ENCODE measurements around the gene CAMTA1.
"Not testable (repeated sequence)": the region's sequence is repeated elsewhere in the genome, so short reads cannot be mapped to it uniquely, and the experiment has no call there.

CAMTA1 gene

DNA sequence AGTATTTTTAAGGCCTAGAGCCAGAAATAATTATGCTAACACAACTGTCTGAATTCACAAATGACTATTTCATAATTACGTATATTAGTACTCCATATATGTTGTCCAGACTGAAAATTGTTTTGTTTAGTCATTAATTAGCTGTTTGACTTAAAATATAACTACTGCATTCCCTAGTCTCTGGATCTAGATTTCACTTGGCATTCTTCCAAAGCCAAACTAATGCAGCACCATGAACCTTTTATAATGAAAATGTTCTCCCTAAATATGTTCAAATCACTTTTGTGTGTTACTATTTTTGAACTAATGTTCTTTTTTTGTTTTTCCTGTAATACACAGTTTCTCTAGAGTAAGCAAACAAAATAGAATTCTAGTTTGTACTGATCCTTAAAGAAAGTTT, 46.1 kb downstream of the CAMTA1 start:
- no peak overlapping the region for H3K4me3 ChIP-seq (ENCODE audit: low read length)
- no peak for DNase-seq (ENCODE audit: low read depth)
- TF ChIP-seq, protein P1, sequence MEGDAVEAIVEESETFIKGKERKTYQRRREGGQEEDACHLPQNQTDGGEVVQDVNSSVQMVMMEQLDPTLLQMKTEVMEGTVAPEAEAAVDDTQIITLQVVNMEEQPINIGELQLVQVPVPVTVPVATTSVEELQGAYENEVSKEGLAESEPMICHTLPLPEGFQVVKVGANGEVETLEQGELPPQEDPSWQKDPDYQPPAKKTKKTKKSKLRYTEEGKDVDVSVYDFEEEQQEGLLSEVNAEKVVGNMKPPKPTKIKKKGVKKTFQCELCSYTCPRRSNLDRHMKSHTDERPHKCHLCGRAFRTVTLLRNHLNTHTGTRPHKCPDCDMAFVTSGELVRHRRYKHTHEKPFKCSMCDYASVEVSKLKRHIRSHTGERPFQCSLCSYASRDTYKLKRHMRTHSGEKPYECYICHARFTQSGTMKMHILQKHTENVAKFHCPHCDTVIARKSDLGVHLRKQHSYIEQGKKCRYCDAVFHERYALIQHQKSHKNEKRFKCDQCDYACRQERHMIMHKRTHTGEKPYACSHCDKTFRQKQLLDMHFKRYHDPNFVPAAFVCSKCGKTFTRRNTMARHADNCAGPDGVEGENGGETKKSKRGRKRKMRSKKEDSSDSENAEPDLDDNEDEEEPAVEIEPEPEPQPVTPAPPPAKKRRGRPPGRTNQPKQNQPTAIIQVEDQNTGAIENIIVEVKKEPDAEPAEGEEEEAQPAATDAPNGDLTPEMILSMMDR (conservative IDR thresholded peaks at IDR 0.05; ENCODE audit: low read depth, low read length), result no peak

GRCh38 chr1:6832006-6832405, 46.8 kb downstream of the CAMTA1 start:
- H3K4me3 ChIP-seq (ENCODE audit: low read length); DNase-seq (ENCODE audit: low read depth): not testable (repeated sequence)

DNA sequence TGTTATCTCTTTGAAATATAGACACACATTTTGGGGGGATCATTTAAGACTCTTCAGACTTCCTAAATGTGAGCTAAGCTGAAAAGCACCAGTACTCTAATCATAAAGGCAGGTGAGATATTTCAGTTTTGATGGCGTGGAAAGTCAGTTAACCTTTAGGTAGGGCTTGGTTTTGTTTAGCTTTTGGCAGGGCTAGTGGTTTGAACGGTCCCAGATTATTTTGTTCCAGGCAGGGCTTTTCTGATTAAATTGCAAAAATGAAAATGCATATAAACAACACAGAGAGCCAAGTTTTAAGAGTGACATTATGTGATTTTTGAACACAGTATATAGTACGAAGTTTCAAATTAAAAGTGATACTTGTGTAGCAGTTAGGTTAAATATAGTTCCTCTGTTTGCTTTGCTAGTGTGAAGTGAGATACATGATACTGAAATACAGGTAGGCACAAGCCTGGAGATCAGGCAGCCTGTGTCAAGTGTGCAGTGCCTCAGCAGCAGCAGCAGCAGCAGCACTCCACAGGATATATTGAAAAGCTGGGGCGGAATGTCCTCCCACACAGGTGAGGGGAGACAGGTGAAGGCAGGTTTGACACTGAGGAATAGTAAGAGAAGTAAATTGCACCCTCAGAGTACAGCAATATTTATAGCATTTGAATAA, 47.4 kb downstream of the CAMTA1 start:
- TF ChIP-seq, protein P1 (conservative IDR thresholded peaks at IDR 0.05; ENCODE audit: low read depth, low read length), result no peak
- no peak overlapping the region for H3K4me3 ChIP-seq (ENCODE audit: low read length)
- DNase-seq (ENCODE audit: low read depth), result no peak

GRCh38 chr1:6833804-6834203, 48.5 kb downstream of the CAMTA1 start:
- no peak for DNase-seq (ENCODE audit: low read depth)
- no peak overlapping the region for H3K4me3 ChIP-seq (ENCODE audit: low read length)
- TF ChIP-seq, protein P1 (conservative IDR thresholded peaks at IDR 0.05; ENCODE audit: low read depth, low read length), result no peak

DNA sequence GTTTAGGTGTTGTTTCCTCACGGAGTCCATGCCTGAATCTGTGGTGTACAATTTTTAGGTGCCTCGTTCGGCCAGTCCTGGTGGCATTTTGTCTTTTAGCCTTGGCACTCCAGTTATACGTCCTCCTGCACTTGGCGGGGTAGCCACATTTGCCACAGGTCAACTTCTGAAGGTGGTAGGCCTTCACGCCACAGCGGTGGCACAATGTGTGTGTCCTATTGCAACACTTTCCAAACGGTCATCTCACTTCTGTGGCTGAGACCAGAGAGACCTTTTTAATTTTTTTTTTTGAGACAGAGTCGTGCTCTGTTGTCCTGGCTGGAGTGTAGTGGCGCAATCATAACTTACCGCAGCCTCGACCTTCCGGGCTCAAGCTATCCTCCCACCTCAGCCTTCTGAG, 49.1 kb downstream of the CAMTA1 start:
- DNase-seq (ENCODE audit: low read depth), result no peak
- TF ChIP-seq, protein P1 (conservative IDR thresholded peaks at IDR 0.05; ENCODE audit: low read depth, low read length), result no peak
- H3K4me3 ChIP-seq (ENCODE audit: low read length), result no peak overlapping the region

- no peak for DNase-seq (ENCODE audit: low read depth)
- H3K4me3 ChIP-seq (ENCODE audit: low read length), result no peak overlapping the region
- TF ChIP-seq, protein P1 (conservative IDR thresholded peaks at IDR 0.05; ENCODE audit: low read depth, low read length), result no peak
These were observed 49.9 kb downstream of the CAMTA1 start for GRCh38 chr1:6835139-6835538.

GRCh38 chr1:6842301-6842700, 57.0 kb downstream of the CAMTA1 start:
- H3K4me3 ChIP-seq (ENCODE audit: low read length), result no peak overlapping the region
- TF ChIP-seq, protein P1 (conservative IDR thresholded peaks at IDR 0.05; ENCODE audit: low read depth, low read length), result no peak
- DNase-seq (ENCODE audit: low read depth), result no peak

- H3K4me3 ChIP-seq (ENCODE audit: low read length); DNase-seq (ENCODE audit: low read depth): not testable (repeated sequence)
These were observed 60.5 kb downstream of the CAMTA1 start for GRCh38 chr1:6845786-6846185.

Data from retinal pigment epithelial cell (primary cell).